ENCODE measurements around the gene TRMT2A. TPM values are rescaled to one million over a fixed set of nuclear protein-coding genes. Genes with fewer than 3 reads are reported as not detected.

Gene TRMT2A
- total and polyA plus RNA-seq, 2 of the 8 experiments (the other 6 are each of a cell fraction or from before 2014, with no cell fraction given): 44.9 to 50.3 TPM

GRCh38 chr22:20066617-20067383, 50.2 kb downstream of the TRMT2A start (continued):
- TF ChIP-seq, protein P1, sequence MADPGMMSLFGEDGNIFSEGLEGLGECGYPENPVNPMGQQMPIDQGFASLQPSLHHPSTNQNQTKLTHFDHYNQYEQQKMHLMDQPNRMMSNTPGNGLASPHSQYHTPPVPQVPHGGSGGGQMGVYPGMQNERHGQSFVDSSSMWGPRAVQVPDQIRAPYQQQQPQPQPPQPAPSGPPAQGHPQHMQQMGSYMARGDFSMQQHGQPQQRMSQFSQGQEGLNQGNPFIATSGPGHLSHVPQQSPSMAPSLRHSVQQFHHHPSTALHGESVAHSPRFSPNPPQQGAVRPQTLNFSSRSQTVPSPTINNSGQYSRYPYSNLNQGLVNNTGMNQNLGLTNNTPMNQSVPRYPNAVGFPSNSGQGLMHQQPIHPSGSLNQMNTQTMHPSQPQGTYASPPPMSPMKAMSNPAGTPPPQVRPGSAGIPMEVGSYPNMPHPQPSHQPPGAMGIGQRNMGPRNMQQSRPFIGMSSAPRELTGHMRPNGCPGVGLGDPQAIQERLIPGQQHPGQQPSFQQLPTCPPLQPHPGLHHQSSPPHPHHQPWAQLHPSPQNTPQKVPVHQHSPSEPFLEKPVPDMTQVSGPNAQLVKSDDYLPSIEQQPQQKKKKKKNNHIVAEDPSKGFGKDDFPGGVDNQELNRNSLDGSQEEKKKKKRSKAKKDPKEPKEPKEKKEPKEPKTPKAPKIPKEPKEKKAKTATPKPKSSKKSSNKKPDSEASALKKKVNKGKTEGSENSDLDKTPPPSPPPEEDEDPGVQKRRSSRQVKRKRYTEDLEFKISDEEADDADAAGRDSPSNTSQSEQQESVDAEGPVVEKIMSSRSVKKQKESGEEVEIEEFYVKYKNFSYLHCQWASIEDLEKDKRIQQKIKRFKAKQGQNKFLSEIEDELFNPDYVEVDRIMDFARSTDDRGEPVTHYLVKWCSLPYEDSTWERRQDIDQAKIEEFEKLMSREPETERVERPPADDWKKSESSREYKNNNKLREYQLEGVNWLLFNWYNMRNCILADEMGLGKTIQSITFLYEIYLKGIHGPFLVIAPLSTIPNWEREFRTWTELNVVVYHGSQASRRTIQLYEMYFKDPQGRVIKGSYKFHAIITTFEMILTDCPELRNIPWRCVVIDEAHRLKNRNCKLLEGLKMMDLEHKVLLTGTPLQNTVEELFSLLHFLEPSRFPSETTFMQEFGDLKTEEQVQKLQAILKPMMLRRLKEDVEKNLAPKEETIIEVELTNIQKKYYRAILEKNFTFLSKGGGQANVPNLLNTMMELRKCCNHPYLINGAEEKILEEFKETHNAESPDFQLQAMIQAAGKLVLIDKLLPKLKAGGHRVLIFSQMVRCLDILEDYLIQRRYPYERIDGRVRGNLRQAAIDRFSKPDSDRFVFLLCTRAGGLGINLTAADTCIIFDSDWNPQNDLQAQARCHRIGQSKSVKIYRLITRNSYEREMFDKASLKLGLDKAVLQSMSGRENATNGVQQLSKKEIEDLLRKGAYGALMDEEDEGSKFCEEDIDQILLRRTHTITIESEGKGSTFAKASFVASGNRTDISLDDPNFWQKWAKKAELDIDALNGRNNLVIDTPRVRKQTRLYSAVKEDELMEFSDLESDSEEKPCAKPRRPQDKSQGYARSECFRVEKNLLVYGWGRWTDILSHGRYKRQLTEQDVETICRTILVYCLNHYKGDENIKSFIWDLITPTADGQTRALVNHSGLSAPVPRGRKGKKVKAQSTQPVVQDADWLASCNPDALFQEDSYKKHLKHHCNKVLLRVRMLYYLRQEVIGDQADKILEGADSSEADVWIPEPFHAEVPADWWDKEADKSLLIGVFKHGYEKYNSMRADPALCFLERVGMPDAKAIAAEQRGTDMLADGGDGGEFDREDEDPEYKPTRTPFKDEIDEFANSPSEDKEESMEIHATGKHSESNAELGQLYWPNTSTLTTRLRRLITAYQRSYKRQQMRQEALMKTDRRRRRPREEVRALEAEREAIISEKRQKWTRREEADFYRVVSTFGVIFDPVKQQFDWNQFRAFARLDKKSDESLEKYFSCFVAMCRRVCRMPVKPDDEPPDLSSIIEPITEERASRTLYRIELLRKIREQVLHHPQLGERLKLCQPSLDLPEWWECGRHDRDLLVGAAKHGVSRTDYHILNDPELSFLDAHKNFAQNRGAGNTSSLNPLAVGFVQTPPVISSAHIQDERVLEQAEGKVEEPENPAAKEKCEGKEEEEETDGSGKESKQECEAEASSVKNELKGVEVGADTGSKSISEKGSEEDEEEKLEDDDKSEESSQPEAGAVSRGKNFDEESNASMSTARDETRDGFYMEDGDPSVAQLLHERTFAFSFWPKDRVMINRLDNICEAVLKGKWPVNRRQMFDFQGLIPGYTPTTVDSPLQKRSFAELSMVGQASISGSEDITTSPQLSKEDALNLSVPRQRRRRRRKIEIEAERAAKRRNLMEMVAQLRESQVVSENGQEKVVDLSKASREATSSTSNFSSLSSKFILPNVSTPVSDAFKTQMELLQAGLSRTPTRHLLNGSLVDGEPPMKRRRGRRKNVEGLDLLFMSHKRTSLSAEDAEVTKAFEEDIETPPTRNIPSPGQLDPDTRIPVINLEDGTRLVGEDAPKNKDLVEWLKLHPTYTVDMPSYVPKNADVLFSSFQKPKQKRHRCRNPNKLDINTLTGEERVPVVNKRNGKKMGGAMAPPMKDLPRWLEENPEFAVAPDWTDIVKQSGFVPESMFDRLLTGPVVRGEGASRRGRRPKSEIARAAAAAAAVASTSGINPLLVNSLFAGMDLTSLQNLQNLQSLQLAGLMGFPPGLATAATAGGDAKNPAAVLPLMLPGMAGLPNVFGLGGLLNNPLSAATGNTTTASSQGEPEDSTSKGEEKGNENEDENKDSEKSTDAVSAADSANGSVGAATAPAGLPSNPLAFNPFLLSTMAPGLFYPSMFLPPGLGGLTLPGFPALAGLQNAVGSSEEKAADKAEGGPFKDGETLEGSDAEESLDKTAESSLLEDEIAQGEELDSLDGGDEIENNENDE (IDR thresholded peaks at IDR 0.05; ENCODE audit: insufficient replicate concordance, low read length): no peak
- no peak for TF ChIP-seq SIX5 (IDR thresholded peaks at IDR 0.05; ENCODE audit: low read depth, low read length)
- no peak for TF ChIP-seq GABPA (IDR thresholded peaks at IDR 0.05; ENCODE audit: borderline replicate concordance, insufficient read depth, low read length)
- TF ChIP-seq CBX8 (IDR thresholded peaks at IDR 0.05; ENCODE audit: borderline replicate concordance, low read depth, low read length): no peak
